ENCODE results near the gene FAM163A.
"Not testable (repeated sequence)": the region's sequence is repeated elsewhere in the genome, so short reads cannot be mapped to it uniquely, and the experiment has no call there.

The FAM163A gene

DNA sequence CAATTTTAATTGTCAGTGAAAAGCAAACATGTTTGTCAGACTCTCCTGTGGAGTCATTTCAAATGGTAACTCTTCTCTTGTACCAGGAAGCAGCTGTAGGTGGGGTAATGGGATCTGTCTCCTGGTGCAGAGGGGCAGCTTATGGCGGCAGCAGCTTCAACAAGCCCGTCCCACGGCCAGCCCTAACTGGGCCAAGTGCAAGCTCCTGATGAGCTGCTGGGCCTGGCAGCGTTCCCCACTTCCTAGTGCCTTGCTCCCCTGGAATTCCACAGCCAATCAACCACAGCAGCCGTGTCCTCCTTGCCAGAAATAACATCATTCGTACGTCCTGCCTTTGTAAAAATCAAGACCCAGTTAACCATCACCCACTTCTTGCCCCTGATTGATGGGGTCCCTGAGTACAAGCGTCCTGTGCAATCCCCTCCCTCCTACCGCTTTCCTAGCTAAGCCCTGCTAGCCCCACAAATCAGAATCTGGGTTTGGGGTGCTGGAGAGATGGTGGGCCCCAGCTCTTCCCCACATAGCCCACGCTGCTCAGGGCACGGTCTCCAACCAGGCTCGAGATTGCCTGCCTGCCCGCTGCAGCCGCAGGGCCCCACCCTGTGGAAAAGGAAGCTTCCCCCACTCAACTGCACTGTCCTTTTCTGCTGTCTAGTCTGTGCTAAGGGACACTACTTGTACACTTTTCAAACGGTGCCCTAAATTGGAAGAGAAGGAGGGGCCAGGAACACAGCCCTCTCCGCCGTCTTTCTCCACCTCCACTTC lies 73.3 kb downstream of the FAM163A start:
- no peak for DNase-seq (ENCODE audit: low spot score)

DNA sequence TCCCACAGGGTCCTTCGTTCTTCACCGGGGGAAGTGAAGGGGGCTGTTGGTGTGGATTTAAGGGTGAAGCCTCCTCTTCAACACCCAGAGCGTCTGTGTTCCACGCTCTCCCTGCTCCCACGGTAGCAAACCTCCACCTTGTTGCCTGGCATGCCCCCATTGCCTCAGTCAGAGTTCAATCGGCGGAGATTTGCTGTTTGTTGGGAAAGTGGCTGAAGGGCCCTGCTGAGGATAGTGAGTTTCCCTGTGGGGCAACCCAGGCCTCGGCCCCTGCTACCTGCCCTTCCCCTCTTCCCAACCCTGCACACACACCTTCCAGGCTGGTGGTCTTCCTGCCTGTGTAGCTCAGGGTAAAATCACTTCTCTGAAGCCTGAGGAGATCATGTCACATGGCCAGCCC lies 74.0 kb downstream of the FAM163A start:
- no peak for DNase-seq (ENCODE audit: low spot score)

DNA sequence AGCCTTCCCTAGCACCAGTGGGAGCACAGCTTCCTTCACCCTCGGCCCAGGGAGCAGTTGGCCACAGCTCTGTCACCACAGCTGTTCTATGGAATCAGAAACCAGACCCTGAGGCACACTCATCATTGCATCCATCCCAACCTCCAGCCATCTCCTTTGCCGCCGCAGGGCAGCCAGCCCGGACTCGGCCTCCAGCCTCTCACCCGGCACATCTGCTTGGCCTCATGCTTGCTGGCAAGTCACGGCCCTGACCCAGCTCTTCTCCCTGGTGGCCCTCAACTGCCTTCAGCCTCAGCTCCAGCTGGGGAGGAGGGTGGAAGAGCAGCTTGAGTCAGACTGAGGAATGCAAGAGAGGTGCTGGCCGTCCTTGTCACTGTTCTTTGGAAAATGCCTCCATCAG lies 74.7 kb downstream of the FAM163A start:
- no peak for DNase-seq (ENCODE audit: low spot score)

DNA sequence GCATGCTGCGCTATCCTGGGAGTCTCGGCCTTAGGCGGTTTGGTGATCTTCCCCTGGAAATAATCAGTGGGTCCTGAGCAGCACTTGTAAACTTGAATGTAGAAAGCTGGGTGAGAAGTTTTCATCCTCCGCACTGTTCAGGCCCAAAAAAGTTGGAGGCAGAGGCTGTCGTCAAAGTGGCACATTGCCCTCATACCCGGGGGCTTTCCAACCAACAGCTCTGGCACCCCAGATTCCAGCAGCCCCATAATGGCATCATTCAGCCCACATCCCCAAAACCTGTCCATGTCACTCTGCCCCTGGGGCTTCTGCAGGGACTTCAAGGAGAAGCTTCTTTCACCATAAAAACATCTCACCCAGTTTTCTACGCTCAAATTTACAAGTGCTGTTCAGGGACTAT lies 75.2 kb downstream of the FAM163A start:
- DNase-seq (ENCODE audit: low spot score), result no peak

DNA sequence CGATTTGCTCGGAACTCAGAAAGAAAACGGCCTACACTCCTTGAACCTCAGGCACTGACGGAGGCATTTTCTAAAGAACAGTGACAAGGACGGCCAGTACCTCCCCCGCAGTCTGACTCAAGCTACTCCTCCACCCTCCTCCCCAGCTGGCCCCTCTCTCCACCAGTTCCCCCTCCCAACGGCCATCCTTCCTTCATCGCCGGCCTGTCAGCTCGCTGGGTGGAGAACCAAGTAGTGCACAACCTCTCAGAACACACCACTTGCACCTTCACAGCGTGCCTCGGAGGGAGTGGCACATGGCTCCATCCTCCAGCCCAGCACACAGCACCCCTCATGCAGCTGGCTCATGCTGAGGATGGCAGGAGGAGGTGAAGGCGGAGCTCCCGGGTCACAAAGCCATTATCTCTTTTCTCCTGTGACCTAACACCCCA lies 75.7 kb downstream of the FAM163A start:
- no peak for DNase-seq (ENCODE audit: low spot score)

DNA sequence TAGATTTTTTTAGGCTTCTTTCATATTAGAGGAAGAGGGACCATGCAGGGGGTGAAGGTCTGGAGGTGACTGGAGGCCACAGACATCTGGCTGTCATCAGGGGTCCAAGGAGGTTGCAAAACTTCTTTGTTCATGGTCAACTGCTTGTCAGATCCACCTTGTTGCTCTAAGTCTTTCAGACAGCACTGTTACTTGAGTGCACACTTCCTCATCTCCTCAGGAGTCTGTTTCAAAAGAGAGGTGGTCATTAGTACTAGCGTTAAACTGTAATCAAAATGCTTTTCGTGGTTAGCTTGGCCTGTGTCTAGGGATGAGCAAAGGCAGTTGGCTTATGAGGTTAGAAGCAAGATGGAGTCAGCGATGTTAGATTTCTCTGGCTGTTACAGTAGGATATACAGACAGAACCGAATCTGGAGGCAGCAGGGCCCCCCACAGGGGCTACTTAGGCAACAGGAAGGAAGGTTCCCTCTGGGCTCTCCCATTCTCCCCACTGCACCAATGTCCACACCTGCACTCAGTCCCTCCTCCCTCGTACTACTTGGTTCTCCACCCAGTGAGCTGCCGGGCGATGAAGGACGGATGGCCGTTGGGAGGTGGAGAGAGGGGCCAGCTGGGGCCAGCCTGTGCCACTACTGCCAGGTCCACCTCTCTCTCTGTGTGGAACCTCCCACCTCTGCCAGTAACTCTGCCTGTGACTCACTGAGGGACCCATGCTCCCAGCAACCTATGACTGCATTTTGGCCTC lies 77.3 kb downstream of the FAM163A start:
- no peak for DNase-seq (ENCODE audit: low spot score)

DNA sequence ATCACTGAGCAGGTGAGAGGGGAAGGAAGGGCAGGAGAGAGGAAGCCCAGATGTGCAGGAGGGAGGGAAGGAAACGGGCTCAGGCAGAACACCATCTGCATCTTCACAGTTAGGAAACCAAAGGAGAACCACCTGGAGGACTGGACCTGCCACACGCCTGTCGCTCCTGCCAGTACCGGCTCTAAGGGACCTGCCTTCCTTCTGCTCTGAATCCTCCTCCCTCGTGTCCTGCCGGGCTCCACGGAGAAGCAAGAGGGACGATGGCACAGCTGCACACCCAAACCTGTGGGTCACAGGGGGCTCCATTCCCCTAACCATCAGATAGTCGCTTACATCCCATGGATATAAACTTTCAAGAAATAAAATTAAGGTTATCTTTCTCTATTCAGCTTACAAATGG lies 78.4 kb downstream of the FAM163A start:
- DNase-seq (ENCODE audit: low spot score), result no peak

DNA sequence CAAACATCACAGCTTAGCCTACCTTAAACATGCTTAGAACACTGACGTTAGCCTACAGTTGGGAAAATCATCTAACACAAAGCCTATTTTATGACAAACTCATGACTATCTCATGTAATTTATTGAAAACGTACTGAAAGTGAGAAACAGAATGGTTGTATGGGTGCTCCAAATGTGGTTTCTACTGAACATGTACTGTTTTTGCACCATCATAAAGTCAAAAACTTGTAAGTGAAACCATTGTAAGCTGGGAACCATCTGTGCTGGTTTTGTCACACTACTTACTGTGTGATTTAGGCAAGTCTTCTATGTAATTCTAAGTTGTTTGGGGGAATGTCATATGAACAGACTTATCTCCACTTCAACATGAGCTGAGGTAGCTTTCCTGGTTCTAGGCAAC lies 79.0 kb downstream of the FAM163A start:
- DNase-seq (ENCODE audit: low spot score), result no peak

DNA sequence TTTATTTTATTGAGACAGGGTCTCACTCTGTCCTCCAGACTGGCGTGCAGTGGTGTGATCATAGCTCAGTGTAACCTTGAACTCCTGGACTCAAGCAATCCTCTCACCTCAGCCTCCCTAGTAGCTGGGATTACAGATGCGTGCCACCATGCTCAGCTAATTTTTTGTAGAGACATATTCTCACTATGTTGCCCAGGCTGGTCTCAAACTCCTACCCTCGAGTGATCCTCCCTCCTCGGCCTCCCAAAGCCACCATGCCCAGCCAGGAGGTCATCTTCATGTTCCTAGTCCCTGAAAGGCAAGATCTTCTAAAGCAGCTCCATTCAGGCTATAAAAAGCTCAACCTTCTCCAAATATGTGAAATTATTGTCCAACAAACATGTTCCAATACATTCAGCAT lies 80.6 kb downstream of the FAM163A start:
- DNase-seq (ENCODE audit: low spot score), result no peak

DNA sequence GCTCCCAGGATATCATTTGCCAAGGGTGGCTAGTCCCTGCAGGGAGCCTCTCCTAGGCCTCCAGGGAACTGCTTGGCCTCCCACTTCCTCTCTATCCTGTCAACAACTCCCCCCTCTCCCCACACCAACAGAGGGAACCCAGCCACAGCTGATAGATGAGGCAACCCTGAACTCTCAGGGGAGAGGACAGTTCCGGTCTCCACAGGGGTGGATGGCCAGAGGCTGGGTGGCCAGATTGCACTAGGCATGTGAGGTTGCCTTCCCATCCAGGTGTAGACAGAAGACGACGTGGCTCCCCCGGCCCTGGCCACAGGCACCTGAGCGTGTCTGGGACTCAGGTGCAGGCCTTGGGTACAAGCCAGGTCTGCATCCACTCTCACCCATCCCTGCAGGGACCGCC lies 81.2 kb downstream of the FAM163A start:
- no peak for DNase-seq (ENCODE audit: low spot score)

DNA sequence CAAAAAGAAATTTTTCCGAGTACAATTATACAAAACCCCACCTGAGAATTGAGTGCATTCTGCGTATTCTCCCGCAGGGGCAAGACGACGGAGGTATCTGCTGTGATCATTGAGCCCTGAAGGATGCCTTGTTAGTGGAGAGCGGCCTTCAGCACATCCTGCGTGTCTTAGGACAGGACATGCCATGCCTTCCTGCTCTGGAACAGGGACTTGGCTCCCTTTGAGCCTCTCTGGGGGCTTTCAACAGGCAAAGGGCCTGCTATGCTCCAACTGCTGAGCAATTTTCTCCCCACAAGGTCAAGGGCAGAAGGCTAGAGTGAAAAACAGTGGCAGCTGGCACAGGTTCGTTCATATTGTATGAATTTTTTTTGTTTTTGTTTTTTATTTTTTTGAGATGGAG lies 82.1 kb downstream of the FAM163A start:
- DNase-seq (ENCODE audit: low spot score), result no peak

DNA sequence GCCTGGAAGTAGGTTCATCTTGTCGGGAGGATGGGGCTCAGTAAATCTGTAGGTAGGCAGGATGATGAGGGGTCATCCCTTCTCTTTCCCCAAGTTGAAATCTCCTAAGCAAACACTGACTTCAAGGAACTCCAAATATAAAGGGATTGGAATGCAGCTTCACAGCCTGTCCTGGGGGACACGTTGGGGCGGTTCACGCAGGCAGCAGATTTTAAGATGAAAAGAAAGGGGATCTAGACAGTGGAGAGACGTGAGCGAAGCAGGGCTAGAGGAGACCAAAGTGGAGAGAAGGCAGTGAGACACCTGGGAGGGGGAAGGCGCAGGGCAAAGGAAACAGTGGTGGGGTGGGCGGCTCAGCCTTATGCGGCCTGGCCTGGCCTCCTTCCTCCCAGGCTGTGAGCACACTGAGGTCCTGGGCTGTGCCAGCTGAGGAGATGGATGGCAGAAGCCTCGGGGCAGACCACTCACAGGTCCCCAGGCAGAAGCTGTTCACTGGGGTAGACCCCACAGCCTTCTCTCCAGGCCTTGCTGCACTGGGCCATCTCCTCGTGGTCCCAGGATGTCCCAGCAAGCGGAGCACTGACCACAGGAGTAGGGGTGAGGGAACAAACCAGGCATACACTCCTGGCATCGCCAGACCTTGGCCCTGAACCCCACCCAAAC lies 82.8 kb downstream of the FAM163A start:
- DNase-seq (ENCODE audit: low spot score), result no peak

DNA sequence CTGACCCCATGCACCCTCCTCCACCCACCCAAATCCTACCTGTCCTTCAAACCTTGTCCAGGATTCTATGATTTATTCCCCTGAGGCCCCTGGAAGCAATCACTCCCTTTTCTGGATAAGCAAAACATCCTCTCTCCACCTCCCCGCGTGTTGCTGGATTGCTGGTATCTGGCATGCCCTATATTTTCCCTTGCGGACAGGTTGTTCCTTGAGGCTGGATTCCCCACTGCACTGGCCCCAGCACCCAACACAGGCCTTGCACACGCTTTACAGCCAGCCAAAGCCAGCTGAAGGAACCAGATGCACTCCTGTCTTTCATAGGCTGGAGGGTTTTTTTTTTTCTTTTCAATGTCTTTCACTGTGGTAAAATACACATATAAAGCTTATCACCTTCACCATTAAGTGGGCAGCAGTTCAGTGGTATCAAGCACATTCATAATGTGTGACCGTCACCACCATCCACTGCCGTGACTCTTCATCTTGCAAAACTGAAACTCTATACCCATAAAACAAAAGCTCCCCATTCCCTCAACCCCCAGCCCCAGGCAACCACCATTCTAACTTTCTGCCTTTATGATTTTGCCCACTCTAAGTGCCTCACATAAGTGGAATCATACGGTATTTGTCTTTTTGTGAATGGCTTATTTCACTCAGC lies 83.7 kb downstream of the FAM163A start:
- no peak for DNase-seq (ENCODE audit: low spot score)

DNA sequence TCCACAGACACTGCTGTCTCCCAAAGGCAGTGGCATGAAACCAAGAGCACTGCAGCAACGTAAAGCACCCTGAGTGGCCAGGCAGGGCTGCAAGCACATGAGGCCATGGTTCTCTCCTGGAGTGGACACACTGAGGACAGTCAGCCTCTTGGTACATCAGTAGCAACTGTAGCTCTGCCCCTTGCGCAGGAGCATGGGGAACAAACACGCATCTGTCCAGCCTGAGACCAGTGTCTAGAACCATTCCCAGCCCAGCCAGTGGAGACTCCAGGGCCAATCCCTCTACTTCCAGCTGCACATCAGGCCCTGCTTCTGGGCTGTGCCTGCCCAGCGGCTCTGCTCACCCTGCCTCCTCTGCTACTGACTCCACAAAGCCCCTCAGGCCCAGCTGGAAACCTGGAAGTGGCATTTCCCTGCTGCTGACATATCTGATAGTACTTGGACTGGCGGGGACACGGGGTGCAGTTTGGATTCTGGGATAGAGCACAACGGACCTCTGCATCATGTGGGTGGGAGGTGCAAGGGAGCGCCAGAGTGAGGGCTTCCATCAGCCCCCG lies 85.5 kb downstream of the FAM163A start:
- DNase-seq (ENCODE audit: low spot score), result no peak

DNA sequence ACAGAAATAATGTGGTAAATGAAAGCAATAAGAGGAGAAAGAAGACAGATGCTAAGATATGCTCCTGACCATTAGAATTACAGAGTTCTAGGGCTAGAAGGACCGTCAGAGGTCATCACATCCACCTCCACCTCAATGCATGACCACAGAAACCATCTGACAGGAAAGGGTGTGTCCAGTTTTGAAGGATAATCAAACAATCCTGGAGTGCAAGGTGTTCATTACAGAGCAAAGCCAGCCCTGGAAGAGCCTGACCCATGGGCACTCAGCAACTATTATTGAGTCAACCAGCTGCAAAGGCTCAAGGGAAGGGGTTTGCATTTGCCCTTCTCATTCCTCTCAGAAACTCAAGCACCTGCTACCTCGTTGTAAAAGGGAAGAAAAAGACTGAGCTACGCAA lies 88.1 kb downstream of the FAM163A start:
- no peak for DNase-seq (ENCODE audit: low spot score)

DNA sequence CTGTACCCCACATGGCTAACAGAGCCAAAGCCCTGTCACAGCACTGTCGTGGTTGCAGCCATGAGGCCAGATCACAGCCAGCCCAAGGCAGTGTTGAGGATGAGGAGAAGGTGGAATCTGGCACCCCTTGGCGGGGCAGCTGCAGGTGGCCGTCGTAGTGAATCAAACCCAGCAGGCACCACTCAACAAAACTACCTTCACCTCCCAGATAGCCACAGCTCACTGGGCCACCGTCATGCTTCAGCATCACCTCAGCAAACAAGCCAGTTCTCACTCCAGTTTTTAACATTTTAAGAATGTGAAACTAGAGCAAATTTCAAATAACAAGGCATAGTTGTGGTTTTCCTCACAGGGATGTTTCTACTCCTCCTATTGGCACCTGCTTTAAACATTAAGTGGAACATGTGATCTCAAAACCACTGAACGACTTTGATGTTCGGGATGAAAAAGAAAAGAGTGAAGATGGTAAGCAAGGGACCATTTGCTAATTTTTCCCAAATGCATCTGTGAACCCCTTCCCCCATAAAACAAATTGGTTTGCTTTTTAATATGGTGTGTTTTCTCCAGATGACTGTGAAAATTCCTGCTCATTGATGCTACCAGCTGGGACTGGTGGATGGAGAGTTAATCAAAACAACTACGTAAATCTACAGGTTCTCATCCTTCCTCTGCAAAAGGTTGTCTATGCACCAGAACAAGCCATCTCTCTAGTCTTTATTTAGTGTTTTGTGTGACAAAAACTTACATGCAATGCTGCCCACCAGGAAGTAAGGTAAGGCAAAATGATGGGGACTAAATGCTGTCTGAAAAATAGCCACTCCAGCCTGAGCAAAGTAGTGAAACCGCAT lies 89.0 kb downstream of the FAM163A start:
- no peak for DNase-seq (ENCODE audit: low spot score)

DNA sequence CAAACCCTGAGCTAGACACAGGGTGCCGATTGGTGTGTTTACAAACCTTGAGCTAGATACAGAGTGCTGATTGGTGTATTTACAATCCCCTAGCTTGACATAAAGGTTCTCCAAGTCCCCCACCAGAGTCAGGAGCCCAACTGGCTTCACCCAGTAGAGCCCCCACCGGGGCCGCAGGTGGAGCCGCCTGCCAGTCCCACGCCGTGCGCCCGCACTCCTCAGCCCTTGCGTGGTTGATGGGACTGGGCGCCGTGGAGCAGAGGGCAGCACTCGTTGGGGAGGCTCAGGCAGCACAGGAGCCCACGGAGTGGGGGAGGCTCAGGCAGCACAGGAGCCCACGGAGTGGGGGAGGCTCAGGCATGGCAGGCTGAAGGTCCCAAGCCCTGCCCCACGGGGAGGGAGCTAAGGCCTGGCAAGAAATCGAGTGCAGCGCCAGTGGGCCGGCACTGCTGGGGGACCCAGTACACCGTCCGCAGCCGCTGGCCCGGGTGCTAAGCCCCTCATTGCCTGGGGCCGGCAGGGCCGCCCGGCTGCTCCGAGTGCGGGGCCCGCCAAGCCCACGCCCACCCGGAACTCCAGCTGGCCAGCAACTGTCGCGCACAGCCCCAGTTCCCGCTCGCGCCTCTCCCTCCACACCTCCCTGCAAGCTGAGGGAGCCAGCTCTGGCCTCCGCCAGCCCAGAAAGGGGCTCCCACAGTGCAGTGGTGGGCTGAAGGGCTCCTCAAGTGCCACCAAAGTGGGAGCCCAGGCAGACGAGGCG lies 93.8 kb downstream of the FAM163A start:
- not testable (repeated sequence) for DNase-seq (ENCODE audit: low spot score)

DNA sequence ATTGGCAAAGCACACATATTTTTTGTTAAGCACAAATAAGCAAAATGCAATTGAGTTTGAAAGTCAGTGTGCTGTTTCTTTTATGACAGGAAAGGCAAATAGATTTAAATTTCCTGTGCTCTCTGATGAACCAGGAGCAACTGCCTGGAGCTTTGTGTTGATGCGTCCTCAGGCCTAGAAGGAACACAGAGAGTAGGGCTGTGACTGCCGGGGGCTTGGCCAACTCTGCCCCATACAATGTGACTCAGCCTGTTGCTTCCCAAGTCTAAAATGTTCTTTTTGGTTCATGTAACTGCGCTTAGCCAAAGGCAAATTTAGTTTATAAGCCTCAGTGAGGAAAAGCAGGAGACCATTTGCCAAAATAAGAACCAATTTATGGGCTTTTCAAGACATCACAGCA lies 97.0 kb downstream of the FAM163A start:
- DNase-seq (ENCODE audit: low spot score), result no peak

DNA sequence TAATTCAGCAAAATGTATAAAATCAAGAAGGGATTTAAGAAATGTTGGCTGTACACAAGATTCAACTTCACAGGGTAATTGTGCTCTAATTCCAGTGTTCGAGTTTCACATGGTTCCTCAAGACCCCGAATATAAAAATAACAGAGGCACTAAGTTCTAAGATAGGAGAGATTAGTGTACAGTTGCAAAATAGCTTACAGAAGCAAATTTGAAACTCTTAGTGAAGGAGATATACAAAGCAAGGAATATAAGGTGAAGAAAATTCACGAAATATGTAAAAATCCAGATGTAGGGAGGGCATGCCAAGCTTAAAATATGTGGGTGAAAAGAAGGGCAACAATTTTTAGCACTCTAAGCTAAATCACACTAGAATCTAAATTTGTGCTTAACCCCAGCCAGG lies 105.1 kb downstream of the FAM163A start:
- no peak for DNase-seq (ENCODE audit: low spot score)

DNA sequence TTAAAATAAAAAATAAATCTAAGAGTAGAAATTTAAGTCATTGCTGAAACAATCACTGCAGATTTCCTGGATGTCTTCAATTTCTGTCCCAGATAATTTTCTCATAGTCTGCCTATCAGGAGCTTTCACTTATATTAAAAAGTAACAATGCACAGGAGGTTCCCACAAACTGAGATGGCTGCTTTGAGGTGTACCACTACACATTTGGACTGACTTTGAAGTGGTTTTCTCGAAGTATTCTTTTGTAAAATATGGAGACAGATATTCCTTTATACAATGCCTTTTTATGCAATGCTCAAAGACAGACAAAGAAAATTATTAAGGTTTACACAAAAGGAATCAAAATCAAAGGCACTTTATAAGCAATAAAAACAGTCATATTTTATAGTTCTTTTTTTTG lies 110.0 kb downstream of the FAM163A start:
- DNase-seq (ENCODE audit: low spot score), result no peak

DNA sequence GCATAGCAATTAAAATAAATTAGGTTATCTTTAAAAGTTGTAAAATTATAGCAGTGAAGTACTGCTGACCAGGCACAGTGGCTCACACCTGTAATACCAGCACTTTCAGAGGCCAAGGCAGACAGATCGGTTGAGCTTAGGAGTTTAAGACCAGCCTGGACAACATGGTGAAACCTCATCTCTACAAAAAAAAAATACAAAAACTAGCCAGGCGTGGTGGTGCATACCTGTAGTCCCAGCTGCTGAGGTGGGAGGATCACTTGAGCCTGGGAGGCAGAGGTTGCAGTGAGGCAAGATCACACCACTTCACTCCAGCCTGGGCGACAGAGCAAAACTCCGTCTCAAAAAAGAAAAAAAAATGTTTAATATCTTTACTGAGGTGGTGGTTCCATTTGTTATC lies 112.7 kb downstream of the FAM163A start:
- not testable (repeated sequence) for DNase-seq (ENCODE audit: low spot score)

Measured in LoVo (cell line).